ENCODE data around the gene SPON1.
"Not testable (repeated sequence)": the region's sequence is repeated elsewhere in the genome, so short reads cannot be mapped to it uniquely, and the experiment has no call there.

Gene SPON1

DNA sequence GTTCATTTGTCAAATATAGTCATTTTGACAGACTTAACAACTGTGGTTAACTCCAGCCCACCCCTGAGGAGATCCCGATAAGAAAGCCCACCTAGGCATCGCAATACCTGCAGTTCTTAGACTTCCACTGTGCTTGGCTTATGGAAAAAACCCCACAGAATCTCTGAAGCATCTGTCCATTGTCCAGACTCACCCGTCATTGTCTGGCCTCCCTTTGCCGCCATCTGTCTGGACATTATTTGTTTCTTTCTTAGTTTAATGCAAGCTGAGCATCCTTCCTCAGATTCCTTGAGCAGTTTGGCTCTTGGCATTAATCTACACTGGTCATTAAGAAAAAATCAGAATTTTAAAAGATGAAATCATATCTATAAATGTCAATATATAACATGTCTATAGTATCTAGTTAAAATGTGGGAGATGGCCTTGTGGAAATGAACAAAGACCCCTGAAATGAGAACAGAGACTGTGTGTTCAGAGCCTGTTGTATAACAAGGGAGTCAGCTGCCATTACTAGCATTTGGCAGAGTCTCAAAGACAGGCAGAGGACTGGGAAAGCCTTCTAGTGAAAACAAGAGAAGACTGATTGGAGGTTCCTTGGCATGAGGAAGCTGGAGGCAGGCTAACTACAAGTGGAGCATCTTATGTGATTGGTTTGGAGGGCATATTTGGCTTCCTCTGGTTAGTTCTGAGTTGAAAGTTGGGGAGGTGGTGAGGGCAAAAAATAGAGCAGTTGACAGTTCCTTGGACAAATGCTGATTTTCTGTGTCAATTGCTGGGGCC, 80.4 kb downstream of the SPON1 start:
- DNase-seq = no peak

DNA sequence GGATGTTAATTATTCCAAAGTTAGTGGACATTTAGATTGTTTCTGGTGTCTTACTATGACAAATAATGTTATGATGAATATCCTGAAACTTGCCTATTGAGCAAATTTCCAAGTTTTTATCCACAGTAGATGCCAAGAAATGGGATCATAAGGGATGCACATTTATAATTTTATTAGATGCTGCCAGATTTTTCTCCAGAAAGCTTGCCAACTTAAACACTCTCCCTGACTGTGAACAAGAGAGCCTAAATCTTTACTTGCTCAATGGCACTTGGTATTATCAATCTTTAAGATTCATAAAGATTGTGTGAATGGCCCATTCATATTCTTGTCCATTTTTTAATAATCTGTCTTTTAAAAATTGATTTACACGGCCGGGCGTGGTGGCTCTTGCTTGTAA, 82.4 kb downstream of the SPON1 start:
- DNase-seq = no peak

DNA sequence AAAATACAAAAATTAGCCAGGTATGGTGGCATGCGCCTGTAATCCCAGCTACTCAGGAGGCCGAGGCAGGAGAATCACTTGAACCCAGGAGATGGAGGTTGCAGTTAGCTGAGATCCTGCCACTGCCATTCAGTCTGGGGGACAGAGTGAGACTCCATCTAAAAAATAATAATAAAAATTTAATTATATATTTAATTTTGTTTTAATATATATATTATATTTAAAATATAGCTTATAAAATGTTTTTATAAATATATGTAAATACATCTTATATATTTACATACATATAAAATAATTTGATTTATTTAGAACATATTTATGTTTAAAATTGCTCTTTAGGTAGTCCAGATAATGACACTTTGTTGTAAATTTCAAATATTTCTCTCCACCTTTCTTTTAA, 82.9 kb downstream of the SPON1 start:
- no peak for DNase-seq

DNA sequence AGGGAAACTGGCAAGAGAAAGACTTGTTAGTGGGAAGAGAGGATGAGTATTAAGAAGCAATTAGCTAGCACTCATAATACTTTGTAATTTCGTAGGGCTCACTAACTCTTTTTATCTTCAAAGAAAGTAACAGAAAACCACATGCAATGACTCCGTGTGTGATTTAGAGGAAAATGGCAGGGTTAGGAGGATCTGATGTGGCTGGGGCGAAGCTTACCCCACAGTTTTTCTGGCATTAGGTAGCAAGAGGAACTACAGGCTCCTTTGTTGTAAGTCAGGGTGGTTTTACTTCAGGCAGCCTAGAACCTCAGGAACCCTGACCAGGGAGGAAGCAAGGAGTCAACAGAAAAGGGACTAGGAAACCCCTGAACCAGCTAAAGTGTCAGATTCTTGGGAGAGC, 89.7 kb downstream of the SPON1 start:
- DNase-seq = no peak

DNA sequence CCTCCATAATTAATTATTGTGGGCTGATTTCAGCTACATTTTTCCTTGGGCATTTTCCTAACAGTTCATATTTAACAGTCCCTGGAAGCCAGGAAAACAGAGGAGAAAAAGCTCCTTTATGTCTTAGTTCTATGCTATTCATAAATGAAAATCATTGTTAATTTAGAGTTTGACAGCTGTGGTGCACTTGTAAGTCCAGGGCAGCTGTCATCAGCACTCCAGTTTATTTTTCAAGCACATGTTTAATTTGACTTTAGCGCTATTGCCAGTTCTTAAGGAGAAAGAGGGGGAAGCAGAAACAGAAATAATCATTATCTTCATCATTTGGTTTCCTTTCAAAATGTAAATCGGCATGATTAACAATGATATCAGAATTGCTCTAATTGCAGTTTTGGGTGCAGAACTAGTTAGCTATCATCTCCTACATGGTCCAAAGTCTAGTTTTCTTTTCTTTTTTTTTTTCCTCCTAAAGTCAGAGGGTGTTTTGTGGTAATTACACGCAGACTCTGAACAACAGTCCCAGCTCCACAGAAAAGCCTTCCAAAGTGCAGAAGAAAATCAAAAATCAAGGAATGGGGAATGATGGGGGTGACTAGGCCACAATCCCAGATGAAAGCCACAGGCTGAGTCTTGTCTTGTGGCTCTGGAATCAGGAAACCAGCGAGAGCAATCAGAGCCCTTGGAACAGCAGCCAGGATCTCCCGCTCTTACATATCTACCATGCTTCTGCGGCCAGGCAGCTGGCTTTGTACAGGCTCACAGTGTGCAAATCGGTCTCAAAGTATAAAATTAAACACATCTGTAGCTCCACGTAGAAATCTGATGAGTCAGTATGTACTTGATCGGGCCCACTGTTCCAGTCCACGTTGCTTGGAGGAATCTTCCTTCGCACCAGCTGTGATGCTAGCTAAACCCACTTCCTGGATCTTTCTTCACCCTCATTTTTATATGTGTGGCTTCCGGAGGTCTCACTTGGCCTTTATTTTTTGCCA, 91.9 kb downstream of the SPON1 start:
- DNase-seq = no peak

GRCh38 chr11:14055936-14056335, 93.4 kb downstream of the SPON1 start:
- DNase-seq = no peak

DNA sequence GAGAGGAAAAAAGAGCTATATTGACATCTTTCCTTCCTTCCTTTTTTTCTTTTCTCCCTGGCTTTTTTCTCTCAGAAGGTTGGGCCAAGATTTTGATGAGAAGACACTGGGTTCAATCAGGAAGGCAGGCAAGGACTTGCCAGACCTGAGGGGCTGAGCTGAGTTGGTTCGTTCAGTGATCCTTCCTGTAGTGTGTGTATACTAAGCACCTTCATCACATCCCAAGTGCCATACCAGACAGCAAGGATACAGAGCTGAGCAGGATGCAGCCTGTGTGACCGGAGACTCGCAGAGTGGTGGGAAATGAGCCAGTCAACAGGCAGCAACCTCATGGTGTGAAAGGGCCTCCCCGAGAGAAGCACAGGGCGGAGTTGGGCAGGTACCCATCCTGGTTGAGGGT, 95.5 kb downstream of the SPON1 start:
- DNase-seq = no peak

DNA sequence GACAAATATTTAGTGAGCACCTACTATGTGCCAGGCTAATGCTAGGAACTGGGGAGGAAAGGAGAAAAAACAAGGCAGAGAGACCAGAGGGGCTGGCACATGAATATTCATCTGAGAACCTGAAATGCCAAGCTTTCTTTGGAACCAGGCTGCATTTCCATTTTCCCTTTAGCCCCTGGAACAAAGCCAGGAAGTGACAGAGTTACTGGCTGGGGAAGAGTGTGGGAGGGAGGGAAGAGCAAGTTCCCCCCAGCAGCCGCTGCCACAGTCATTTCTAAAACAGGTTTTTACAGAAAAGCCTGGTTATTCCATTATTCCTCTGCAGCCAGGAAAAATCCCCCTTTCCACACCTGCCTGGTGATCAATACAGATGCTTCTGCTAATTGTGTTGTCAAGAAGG, 97.0 kb downstream of the SPON1 start:
- no peak for DNase-seq

- DNase-seq = no peak
Observed at GRCh38 chr11:14061721-14062120, 99.2 kb downstream of the SPON1 start.

- no peak for DNase-seq
Observed at GRCh38 chr11:14065141-14065540, 102.6 kb downstream of the SPON1 start.

DNA sequence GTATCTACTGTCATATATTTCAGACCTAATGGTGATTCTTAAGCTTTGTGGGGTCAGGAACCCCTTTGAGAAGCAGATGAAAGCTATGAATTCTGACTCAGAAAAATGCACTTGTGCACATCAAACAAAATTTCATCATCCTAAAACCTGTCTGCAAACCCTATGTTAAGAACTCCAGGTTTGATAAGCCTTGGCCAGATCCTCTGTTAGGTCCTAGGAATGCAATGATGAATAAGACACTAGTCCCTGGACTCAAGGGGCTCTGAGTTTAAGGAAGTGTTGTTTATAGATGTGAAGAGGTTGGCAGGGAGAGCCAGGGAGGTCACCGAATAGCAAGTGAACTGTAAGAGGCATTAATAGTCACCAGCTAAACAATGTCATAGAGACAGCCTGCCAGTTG, 103.2 kb downstream of the SPON1 start:
- DNase-seq = no peak

GRCh38 chr11:14067686-14068085, 105.2 kb downstream of the SPON1 start:
- no peak for DNase-seq

DNA sequence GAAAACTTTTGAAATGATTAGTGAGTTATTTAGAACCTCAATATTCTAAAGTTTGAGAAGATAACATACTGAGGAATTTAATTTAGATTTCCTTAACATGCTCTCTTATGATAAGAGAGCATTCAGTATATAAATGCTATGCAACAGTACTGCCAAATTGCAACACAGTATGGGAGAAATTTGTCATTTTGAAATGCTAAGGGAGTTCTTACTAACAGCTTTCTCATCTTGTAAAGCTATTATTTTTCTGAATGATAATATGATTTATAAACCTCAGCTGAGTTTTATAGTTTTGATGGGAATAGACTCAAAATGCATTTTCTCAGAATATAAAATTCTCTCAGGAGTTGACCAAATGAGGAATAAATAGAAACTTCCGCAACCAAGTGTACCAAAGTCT, 108.4 kb downstream of the SPON1 start:
- no peak for DNase-seq

GRCh38 chr11:14073849-14074476, 111.4 kb downstream of the SPON1 start:
- DNase-seq = no peak

- DNase-seq = no peak
Observed at GRCh38 chr11:14075118-14076078, 112.9 kb downstream of the SPON1 start.

DNA sequence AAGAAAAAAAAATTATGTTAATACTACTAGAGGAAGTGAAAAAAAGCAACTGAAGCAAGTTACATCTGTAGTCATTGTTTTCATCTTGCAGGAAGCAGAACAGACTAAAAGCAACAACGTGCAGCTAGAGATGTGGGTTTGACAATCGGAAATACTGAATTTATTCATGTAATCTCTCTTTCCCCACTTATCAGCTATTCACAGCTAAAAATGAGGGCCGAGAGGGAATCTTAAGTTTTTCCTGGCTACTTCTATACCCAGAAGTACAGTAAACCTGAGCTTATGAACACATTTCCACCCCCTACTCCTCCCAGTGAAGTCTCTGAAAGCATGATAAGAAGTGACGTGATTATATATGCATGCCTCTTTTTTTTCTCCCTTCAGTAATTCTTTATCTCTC, 116.5 kb downstream of the SPON1 start:
- no peak for DNase-seq

DNA sequence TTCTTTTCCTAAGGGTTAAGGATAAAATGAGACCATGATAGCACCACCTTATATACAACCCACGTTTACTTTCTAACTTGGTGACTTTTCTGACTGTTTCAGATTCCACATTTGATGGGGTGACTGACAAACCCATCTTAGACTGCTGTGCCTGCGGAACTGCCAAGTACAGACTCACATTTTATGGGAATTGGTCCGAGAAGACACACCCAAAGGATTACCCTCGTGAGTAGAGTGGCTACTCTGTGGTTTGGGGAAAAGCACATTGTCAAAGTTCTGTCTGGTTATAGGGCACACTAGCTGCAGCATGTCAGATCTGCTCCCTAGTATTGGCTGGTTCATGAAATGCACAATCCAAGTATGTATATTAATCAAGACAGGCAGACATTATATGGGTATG, 117.3 kb downstream of the SPON1 start:
- no peak for DNase-seq

DNA sequence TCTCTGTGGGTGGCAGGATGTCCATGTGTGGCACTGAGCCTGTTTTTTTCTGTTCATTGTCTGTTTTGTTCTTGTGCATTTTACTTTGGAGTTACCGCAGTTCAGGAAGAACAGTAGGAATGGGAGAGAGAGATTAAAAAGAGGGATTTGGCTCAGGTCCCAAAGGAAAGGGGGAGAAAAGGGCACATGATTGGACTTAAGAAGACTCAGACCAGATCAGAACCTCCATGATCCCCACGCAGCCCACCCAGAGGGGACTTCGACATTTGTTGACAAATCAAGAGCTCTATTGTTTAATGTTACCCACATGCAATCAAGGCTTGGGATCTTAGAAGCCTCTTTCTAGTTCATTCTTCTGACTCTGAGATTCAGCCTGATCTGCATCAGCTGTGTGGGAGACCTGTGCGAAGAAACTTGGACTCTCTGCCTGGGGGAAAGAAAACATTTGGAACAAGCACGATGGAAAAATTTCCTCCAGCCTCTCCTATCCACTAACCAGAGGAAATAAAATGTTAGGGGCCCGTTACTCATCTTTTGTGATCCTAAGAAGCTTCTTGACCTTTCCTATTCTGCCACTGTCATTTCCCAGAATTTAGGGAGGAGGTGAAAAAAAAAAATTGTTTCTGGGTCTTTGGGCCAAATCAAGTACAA, 119.2 kb downstream of the SPON1 start:
- no peak for DNase-seq

DNA sequence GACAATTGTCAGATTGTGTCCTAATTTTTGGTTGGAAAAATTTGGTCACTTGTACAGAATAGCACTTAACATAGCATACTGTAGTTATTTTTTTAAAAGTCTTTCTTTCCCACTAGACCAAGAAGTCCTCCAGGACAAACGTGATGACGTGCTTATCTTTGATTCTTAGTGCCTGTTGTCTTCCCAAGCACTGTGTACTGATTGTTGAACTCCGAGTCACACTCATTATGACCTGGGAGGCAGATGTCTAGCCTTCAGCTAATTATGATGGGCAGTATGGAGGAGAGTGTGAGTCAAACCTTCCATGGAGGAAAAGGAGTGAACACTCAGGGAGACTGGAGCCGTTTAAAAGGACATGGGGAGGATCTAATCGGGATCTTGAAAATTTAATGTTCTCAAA, 119.8 kb downstream of the SPON1 start:
- DNase-seq = no peak

GRCh38 chr11:14088861-14089260, 126.3 kb downstream of the SPON1 start:
- DNase-seq = not testable (repeated sequence)

DNA sequence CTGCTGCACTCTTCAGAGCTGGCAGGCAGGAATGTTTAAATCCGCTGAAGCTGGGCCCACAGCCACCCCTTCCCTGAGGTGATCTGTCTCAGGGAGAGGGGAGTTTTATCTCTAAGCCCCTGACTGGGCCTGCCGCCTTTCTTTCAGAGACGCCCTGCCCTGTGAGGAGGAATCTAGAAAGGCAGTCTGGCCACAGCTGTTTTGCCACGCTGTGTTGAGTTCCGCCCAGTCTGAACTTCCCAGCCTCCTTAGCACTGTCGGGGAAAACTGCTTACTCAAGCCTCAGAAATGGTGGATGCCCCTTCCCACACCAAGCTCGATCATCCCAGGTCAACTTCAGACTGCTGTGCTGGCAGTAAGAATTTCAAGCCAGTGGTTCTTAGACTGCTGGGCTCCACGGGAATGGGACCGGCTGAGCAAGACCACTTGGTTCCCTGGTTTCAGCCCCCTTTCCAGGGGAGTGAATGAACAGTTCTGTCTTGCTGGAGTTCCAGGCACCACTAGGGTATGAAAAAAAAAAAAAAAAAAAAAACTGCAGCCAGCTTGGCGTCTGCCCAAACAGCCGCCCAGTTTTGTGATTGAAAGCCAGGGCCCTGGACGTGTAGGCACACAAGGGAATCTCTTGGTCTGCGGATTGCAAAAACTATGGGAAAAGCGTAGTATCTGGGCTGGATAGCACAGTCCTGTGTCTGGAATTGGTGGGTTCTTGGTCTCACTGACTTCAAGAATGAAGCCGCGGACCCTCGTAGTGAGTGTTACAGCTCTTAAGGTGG, 127.4 kb downstream of the SPON1 start:
- no peak for DNase-seq

All from NCI-H1694 (cell line).